ENCODE results near the gene PNPLA3.

- TF ChIP-seq CTCF (IDR thresholded peaks at IDR 0.05; ENCODE audit: insufficient read depth, low read length) (no peak), POLR2AphosphoS5 (IDR thresholded peaks at IDR 0.05; ENCODE audit: low read depth) (no peak)
Measured at GRCh38 chr22:43883719-43884415, 39.7 kb upstream of the PNPLA3 start.
